Measurements from ENCODE around the gene PCYT1A. TPM values are rescaled to one million over a fixed set of nuclear protein-coding genes. Genes with fewer than 3 reads are reported as not detected.

PCYT1A gene
- total and polyA plus RNA-seq, 2 donors (not counting 3 experiments of a cell fraction or from before 2014, with no cell fraction given), result 50.3 to 65.5 TPM

DNA sequence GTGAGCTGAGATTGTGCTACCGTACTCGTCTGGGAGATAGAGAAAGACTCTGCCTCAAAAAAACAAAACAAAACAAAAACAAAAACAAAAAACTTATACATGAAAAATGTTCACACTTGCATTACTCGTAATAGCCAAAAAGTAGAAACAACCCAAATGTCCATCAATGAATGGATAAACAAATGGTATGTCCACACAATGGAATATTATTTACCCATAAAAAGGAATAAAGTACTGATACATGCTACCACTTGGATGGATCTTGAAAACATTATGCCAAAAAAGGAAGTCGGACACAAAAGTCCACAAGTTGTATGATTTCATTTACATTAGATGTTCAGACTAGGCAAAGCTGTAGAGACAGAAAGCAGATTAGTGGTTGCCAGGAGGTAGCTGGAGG lies 26.7 kb downstream of the PCYT1A start:
- Histone ChIP-seq H3K27ac (ENCODE audit: insufficient read depth, low read depth, low read length) (no peak overlapping the region), H3K36me3 (ENCODE audit: control insufficient read depth in 2 of 2, extremely low read depth in 1 of 2, insufficient read depth in 2 of 2, low read length in 2 of 2) (peaks cover 0 to 1% of the 10 kb centered on the region in 2 experiments), H3K9me1 (replicated peaks; ENCODE audit: control insufficient read depth, extremely low read depth, insufficient read depth, low read length) (no peaks in the 10 kb centered on the region), H3K4me3 (replicated peaks in 1 of 3; ENCODE audit: insufficient read depth in 1 of 3, low read depth in 1 of 3, low read length in 3 of 3) (no peak overlapping the region), H4K20me1 (replicated peaks; ENCODE audit: control insufficient read depth, extremely low read depth, insufficient read depth, low read length) (no peaks in the 10 kb centered on the region), H3K79me2 (ENCODE audit: control insufficient read depth, insufficient read depth, low read length) (peaks cover 21% of the 10 kb centered on the region), H3K4me1 (ENCODE audit: control insufficient read depth, extremely low read depth, insufficient read depth, low read length) (no peaks in the 10 kb centered on the region), H3K27me3 (ENCODE audit: control insufficient read depth in 2 of 2, insufficient read depth in 2 of 2, low read length in 2 of 2) (no peaks in the 10 kb centered on the region), H3K4me2 (ENCODE audit: insufficient read depth, low read length) (no peak overlapping the region), H3K9me3 (replicated peaks; ENCODE audit: control insufficient read depth, insufficient read depth, low read length) (no peaks in the 10 kb centered on the region), H2AFZ (ENCODE audit: low read depth, low read length) (no peak overlapping the region), H3K9ac (replicated peaks; ENCODE audit: extremely low read depth, insufficient read depth, low read length) (no peak overlapping the region)
- intact Hi-C loops (cut with micrococcal nuclease) (no loop called here), dilution Hi-C loops (cut with MboI; ENCODE audit: extremely low pct_ligation_motif_present, low sequenced_read_pairs) (no loop called here)
- no peak for DNase-seq (ENCODE audit: low read depth, low spot score)
- FAIRE-seq, result no peak
- TF ChIP-seq POLR2A (IDR thresholded peaks at IDR 0.05; ENCODE audit: low read depth, low read length) (no peak), FOS (IDR thresholded peaks at IDR 0.05; ENCODE audit: borderline replicate concordance, insufficient read depth, low read length) (no peak), MYC (IDR thresholded peaks at IDR 0.05; ENCODE audit: low read depth, low read length) (no peak), GATA2 (IDR thresholded peaks at IDR 0.05; ENCODE audit: insufficient read depth, insufficient read length, low read depth, low read length) (no peak), EZH2 (IDR thresholded peaks at IDR 0.05; ENCODE audit: borderline replicate concordance, low read depth, low read length, severe bottlenecking) (no peak), JUN (IDR thresholded peaks at IDR 0.05; ENCODE audit: borderline replicate concordance, insufficient read depth, insufficient read length, low read depth) (no peak), POLR2AphosphoS5 (IDR thresholded peaks at IDR 0.05; ENCODE audit: insufficient read depth, low read depth, low read length) (no peak), MAX (IDR thresholded peaks at IDR 0.05; ENCODE audit: insufficient read depth, insufficient read length) (no peak), CTCF (IDR thresholded peaks at IDR 0.05; ENCODE audit: extremely low read depth in 1 of 2, insufficient read depth in 1 of 2, low read depth in 1 of 2, low read length in 2 of 2) (no peak)
- ChIA-PET CTCF (no interaction called here), POLR2A (no interaction called here)
- no TSS peak for BruUV-seq (replicated peaks)
